Liver (tissue), 3 donors: ENCODE results near the gene TIGD7.

Source experiments
- HNF4G ChIP-seq: IDR thresholded peaks from 2 replicates; pipeline ENCODE4 v1.6.1; 2016; ENCODE audit warnings: antibody characterized with exemption
- NR2F2 ChIP-seq: IDR thresholded peaks from 2 replicates; pipeline ENCODE4 v1.6.1; 2016; ENCODE audit warnings: antibody characterized with exemption
- RAD21 ChIP-seq, 2 donors: IDR thresholded peaks; 2 replicates each; pipeline ENCODE4 v1.6.1; 2016; ENCODE audit warnings: antibody characterized with exemption in 2 of 2, mild to moderate bottlenecking in 2 of 2
- YY1 ChIP-seq: IDR thresholded peaks from 2 replicates; pipeline ENCODE4 v1.6.1; 2016; ENCODE audit warnings: antibody characterized with exemption, mild to moderate bottlenecking
- TF ChIP-seq, protein P1 (sequence below): IDR thresholded peaks from 2 replicates; pipeline ENCODE4 v1.6.1; 2016; ENCODE audit warnings: antibody characterized with exemption
- TF ChIP-seq, protein P2 (sequence below): fragments of 150-350 bp; IDR thresholded peaks from 2 replicates; pipeline ENCODE4 v1.5.1; 2017; ENCODE audit warnings: improper control_type of control experiment, low read depth, low read length; ENCODE audit not compliant: missing input control
- donor health status: healthy.
- donor health status: healthy.

DNA sequence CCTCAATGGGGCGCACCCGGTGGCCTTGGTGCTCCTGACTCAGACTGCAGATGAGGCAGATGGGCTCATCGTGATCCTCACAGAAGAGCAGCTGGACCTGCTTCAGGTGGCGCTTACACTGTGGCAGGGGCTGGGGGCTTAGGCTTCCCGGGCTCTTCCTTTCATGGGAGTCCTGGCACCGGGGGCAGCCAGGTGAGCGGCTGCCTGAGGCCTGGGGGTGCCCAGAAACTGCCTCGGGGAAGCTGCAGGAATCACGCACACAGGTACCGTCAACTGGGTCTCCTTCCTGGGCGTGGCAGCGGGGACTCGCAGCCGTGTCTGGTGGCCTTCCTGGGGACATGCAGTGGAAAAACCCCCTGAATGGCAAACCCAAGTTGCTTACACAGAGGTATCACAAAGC is 55.8 kb downstream of the TIGD7 start:
- no peak for TF ChIP-seq RAD21 (IDR thresholded peaks at IDR 0.05)
- TF ChIP-seq, protein P1, sequence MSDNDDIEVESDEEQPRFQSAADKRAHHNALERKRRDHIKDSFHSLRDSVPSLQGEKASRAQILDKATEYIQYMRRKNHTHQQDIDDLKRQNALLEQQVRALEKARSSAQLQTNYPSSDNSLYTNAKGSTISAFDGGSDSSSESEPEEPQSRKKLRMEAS: no peak
- no peak for TF ChIP-seq YY1
- TF ChIP-seq, protein P2, sequence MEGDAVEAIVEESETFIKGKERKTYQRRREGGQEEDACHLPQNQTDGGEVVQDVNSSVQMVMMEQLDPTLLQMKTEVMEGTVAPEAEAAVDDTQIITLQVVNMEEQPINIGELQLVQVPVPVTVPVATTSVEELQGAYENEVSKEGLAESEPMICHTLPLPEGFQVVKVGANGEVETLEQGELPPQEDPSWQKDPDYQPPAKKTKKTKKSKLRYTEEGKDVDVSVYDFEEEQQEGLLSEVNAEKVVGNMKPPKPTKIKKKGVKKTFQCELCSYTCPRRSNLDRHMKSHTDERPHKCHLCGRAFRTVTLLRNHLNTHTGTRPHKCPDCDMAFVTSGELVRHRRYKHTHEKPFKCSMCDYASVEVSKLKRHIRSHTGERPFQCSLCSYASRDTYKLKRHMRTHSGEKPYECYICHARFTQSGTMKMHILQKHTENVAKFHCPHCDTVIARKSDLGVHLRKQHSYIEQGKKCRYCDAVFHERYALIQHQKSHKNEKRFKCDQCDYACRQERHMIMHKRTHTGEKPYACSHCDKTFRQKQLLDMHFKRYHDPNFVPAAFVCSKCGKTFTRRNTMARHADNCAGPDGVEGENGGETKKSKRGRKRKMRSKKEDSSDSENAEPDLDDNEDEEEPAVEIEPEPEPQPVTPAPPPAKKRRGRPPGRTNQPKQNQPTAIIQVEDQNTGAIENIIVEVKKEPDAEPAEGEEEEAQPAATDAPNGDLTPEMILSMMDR: no peak
- TF ChIP-seq NR2F2: no peak
- TF ChIP-seq HNF4G: no peak
